Measurements from ENCODE around the gene PHF14. TPM values are rescaled to one million over a fixed set of nuclear protein-coding genes. Genes with fewer than 3 reads are reported as not detected.
A peak's percentile ranks its signal among the peaks of the same experiment; 100 is the strongest.
"Not testable (repeated sequence)": the region's sequence is repeated elsewhere in the genome, so short reads cannot be mapped to it uniquely, and the experiment has no call there.

PHF14 gene, protein sequence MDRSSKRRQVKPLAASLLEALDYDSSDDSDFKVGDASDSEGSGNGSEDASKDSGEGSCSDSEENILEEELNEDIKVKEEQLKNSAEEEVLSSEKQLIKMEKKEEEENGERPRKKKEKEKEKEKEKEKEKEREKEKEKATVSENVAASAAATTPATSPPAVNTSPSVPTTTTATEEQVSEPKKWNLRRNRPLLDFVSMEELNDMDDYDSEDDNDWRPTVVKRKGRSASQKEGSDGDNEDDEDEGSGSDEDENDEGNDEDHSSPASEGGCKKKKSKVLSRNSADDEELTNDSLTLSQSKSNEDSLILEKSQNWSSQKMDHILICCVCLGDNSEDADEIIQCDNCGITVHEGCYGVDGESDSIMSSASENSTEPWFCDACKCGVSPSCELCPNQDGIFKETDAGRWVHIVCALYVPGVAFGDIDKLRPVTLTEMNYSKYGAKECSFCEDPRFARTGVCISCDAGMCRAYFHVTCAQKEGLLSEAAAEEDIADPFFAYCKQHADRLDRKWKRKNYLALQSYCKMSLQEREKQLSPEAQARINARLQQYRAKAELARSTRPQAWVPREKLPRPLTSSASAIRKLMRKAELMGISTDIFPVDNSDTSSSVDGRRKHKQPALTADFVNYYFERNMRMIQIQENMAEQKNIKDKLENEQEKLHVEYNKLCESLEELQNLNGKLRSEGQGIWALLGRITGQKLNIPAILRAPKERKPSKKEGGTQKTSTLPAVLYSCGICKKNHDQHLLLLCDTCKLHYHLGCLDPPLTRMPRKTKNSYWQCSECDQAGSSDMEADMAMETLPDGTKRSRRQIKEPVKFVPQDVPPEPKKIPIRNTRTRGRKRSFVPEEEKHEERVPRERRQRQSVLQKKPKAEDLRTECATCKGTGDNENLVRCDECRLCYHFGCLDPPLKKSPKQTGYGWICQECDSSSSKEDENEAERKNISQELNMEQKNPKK
- polyA plus RNA-seq = 31.6 TPM
- long read RNA-seq, donor 1, partial matches to known transcripts = 0 of 1 reads
- long read RNA-seq, donor 1, other reads (novel, unspliced or antisense) = 0 of 1 reads
- long read RNA-seq, donor 2, partial matches to known transcripts = 17 of 22 reads
- long read RNA-seq, donor 2, other reads (novel, unspliced or antisense) = 0 of 22 reads
- long read RNA-seq, donor 3, full-length matches to known transcripts = 13 of 37 reads
- long read RNA-seq, donor 3, partial matches to known transcripts = 24 of 37 reads
- long read RNA-seq, donor 3, other reads (novel, unspliced or antisense) = 0 of 37 reads
- long read RNA-seq, donor 4 = 0 reads
- long read RNA-seq, donor 5, partial matches to known transcripts = 0 of 3 reads
- long read RNA-seq, donor 5, other reads (novel, unspliced or antisense) = 0 of 3 reads
- long read RNA-seq, donor 6, partial matches to known transcripts = 20 of 23 reads
- long read RNA-seq, donor 6, other reads (novel, unspliced or antisense) = 0 of 23 reads
- long read RNA-seq, donor 7, partial matches to known transcripts = 0 of 6 reads
- long read RNA-seq, donor 7, other reads (novel, unspliced or antisense) = 0 of 6 reads
- long read RNA-seq, donor 8, partial matches to known transcripts = 18 of 24 reads
- long read RNA-seq, donor 8, other reads (novel, unspliced or antisense) = 0 of 24 reads
- long read RNA-seq, donor 9, partial matches to known transcripts = 5 of 9 reads
- long read RNA-seq, donor 9, other reads (novel, unspliced or antisense) = 0 of 9 reads
- long read RNA-seq, donor 10, partial matches to known transcripts = 5 of 9 reads
- long read RNA-seq, donor 10, other reads (novel, unspliced or antisense) = 0 of 9 reads
- long read RNA-seq, donor 11, full-length matches to known transcripts = 8 of 8 reads
- long read RNA-seq, donor 11, partial matches to known transcripts = 0 of 8 reads
- long read RNA-seq, donor 11, other reads (novel, unspliced or antisense) = 0 of 8 reads

DNA sequence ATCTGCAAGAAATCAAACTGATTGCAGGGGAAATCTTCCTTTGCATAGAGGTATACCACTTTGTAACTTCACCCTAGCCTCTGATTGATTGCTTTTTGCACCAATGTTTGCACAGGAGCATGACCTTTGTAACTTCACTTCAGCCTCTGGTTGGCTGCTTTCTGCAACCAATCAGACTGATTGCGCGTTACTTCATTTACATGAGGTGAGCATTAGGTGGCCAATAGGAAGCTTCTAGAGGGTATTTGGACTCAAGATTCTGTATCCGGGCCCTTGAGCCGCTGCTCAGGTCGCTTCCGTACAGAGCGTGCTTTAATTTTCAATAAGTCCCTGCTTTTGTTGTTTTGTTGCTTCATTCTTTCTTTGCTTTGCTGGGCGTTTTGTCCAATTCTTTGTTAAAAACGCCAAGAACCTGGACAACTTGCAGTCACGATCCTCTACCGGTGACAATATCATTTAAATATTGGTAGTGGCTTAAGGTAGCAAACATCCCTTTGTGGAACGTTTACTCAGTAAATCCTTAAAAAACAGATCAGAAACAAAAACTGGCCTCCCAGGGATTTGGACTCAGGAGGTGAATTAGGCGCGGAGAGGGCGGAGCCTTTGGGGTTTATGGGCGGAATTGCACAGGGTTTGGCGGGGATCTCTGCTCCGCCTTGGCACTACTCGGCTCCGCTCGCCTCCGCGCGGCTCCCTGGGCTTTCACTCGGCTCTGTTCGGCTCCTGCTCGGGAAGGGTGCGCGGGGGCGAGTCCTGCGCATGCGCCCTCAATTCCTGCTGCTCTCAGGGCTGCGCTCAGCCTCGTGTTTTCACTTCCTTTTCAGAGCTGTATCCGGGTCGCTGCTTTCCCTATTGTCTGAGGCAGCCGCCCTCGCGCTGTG, at the start of gene PHF14:
TSS of gene PHF14 (plus strand) at position 812 of the 881 bp plus-strand sequence. CDS start 452 bp downstream, outside the sequence.
- peak within 1 kb of the TSS; percentile 69 for H3K4me3 ChIP-seq (ENCODE audit: low read length)
- H3K4me1 ChIP-seq (ENCODE audit: control insufficient read depth, insufficient read depth, low read length) = peaks cover 2% of the 10 kb centered on the region
- H3K36me3 ChIP-seq (ENCODE audit: control insufficient read depth, insufficient read depth, low read length) = no peaks in the 10 kb centered on the region
- no peaks in the 10 kb centered on the region for H3K27me3 ChIP-seq (ENCODE audit: control insufficient read depth, insufficient read depth, low read length)
- peak within 1 kb of the TSS; percentile 89 for H3K27ac ChIP-seq (ENCODE audit: low read length)
- 13% methylated on average over 3 of the region's 39 CpGs for WGBS (ENCODE audit: insufficient coverage, low lambda C conversion rate)
- peak; percentile 98 for DNase-seq
- H3K9me3 ChIP-seq (ENCODE audit: control insufficient read depth, low read depth, low read length) = no peaks in the 10 kb centered on the region

DNA sequence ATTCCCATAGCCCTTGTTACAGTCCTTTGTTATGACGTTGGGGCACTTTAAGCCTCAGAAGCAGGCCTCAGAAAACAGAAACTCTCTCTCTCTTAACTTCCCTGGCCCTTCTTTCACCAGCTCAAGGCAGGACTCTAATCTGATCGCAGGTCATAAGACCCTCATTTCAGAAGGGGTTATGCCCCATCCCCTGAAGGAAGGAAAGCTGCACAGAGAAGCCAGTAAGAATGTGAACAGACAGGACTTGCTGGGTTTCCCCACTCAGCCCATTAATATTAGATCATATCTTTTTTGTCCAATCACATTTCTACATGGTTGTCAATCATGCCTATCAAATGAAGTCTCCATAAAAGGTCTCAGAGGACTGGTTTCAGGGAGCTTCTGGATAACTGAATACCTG, 49.3 kb upstream of the PHF14 start:
- H3K9me3 ChIP-seq (ENCODE audit: control insufficient read depth, low read depth, low read length) = no peaks in the 10 kb centered on the region
- WGBS (ENCODE audit: insufficient coverage, low lambda C conversion rate) = no CpG with 5 or more reads among the region's 2 CpGs
- H3K27me3 ChIP-seq (ENCODE audit: control insufficient read depth, insufficient read depth, low read length) = no peaks in the 10 kb centered on the region
- no peak overlapping the region for H3K4me3 ChIP-seq (ENCODE audit: low read length)
- no peaks in the 10 kb centered on the region for H3K4me1 ChIP-seq (ENCODE audit: control insufficient read depth, insufficient read depth, low read length)
- DNase-seq = no peak
- H3K27ac ChIP-seq (ENCODE audit: low read length) = no peak overlapping the region
- no peaks in the 10 kb centered on the region for H3K36me3 ChIP-seq (ENCODE audit: control insufficient read depth, insufficient read depth, low read length)

DNA sequence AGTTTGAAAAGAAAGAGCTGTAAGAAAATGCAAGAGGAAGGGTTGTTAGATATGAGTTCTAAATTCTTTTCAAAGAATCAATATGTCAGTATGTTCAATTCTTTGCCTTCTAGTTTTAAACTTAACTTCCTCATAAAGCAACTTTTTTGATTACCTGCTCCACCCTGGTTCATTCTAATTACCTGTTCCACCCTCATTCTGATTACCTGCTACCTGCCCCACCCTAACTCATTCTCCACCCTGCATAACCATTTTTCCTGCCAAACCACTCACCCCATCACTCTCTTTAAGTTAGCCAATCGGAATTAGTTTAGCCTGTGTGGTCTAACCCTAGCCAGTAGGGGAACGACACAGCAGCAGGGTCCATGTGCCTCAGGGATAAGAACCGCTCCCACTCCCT, 45.5 kb upstream of the PHF14 start:
- peaks cover 11% of the 10 kb centered on the region for H3K36me3 ChIP-seq (ENCODE audit: control insufficient read depth, insufficient read depth, low read length)
- not testable (repeated sequence) for H3K4me1 ChIP-seq (ENCODE audit: control insufficient read depth, insufficient read depth, low read length); H3K27me3 ChIP-seq (ENCODE audit: control insufficient read depth, insufficient read depth, low read length); H3K4me3 ChIP-seq (ENCODE audit: low read length); DNase-seq; H3K9me3 ChIP-seq (ENCODE audit: control insufficient read depth, low read depth, low read length); H3K27ac ChIP-seq (ENCODE audit: low read length)
- WGBS (ENCODE audit: insufficient coverage, low lambda C conversion rate) = 83% methylated on average over 1 of the region's 3 CpGs

DNA sequence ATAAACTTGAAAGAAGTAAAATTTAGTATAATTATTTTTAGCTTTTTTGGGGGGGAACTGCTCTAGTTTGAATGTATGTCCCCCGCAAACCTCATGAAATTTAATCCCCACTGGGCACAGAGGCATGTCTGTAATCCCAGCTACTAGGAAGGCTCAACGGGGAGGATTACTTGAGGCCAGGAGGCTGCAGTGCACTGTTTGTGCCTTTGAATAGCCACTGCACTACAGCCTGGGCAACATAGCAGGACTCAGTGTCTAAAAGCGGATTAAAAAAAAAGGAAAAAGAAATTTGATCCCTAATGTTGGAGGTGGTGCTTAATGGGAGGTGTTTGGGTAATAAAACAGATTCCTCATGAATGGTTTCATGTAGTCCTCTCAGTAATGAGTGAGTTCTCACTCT, 43.1 kb upstream of the PHF14 start:
- Histone ChIP-seq H3K36me3 (ENCODE audit: control insufficient read depth, insufficient read depth, low read length) (peaks cover 13% of the 10 kb centered on the region), H3K4me1 (ENCODE audit: control insufficient read depth, insufficient read depth, low read length) (no peaks in the 10 kb centered on the region), H3K27me3 (ENCODE audit: control insufficient read depth, insufficient read depth, low read length) (no peaks in the 10 kb centered on the region), H3K4me3 (ENCODE audit: low read length) (no peak overlapping the region), H3K27ac (ENCODE audit: low read length) (no peak overlapping the region), H3K9me3 (ENCODE audit: control insufficient read depth, low read depth, low read length) (no peaks in the 10 kb centered on the region)
- no peak for DNase-seq
- no CpG with 5 or more reads among the region's 3 CpGs for WGBS (ENCODE audit: insufficient coverage, low lambda C conversion rate)

DNA sequence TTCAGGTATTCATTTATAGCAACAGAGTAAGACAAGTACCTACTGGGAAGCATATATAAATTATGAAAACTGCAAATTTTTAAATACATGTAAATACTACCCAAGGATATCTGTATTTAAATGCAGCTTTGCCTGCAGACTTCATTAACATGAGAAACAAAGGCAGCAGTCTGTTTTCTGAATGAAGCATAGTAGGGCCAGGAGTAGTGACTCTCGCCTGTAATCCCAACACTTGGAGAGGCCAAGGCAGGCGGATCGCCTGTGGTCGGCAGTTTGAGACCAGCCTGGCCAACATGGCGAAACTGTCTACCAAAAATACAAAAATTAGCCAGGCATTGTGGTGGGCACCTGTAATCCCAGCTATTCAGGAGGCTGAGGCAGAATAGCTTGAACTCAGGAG, 42.5 kb upstream of the PHF14 start:
- WGBS (ENCODE audit: insufficient coverage, low lambda C conversion rate) = no CpG with 5 or more reads among the region's 5 CpGs
- Histone ChIP-seq H3K4me1 (ENCODE audit: control insufficient read depth, insufficient read depth, low read length) (no peaks in the 10 kb centered on the region), H3K27me3 (ENCODE audit: control insufficient read depth, insufficient read depth, low read length) (no peaks in the 10 kb centered on the region), H3K27ac (ENCODE audit: low read length) (no peak overlapping the region), H3K36me3 (ENCODE audit: control insufficient read depth, insufficient read depth, low read length) (peaks cover 18% of the 10 kb centered on the region), H3K4me3 (ENCODE audit: low read length) (no peak overlapping the region), H3K9me3 (ENCODE audit: control insufficient read depth, low read depth, low read length) (no peaks in the 10 kb centered on the region)
- DNase-seq = no peak

DNA sequence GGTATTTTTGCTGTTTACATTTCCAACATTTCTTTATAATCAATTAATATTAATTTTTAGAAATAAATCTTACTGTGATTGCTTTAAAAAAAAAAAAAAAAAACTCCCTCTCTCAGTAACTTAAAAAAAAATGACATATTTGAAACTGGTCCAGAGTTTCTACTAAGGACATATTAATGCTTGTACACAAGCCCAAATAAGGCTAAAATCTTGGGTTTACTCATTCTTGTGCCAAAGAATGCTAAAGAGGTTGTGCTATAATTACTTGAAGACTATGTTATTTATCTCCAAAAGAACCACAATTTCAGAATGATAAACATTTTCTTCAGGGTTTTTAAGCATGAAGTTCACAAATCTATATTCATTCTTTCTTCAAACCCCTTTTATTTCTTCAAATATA, 39.4 kb upstream of the PHF14 start:
- Histone ChIP-seq H3K4me1 (ENCODE audit: control insufficient read depth, insufficient read depth, low read length) (peaks cover 6% of the 10 kb centered on the region), H3K27ac (ENCODE audit: low read length) (no peak overlapping the region), H3K36me3 (ENCODE audit: control insufficient read depth, insufficient read depth, low read length) (peaks cover 32% of the 10 kb centered on the region), H3K27me3 (ENCODE audit: control insufficient read depth, insufficient read depth, low read length) (no peaks in the 10 kb centered on the region), H3K9me3 (ENCODE audit: control insufficient read depth, low read depth, low read length) (no peaks in the 10 kb centered on the region), H3K4me3 (ENCODE audit: low read length) (no peak overlapping the region)
- peak in 1 of 2 donors; percentile 10 for DNase-seq

DNA sequence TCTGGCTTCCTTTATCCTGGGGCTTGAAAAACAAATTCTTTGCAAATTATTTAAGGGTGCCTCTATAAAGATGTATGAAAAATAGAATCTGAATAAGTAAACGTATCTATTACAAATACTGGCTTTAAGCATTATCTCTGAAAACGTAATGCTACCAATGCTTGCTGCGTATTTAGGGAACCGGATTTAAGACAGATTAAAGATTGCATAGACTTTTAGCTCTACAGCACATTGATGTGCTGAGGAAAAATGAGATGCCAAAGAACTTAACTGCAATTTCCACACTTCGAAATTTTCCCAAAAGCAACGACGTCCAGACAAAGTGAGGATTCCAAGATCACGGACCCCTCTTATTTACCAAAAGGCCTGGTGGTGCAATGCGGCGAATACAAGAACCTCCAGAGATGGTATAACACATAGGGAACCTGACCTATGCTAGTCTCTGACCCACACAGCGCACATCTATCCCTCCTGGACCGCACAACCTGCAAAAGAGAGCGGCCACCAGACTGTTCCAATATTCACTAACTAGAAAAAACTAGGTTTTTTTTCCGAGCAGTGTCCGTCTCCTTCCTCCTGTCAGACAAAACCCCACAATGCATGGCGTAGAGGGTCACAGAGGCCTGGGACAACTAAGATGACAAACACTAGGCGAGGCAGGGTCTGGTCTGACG, 34.3 kb upstream of the PHF14 start:
- Histone ChIP-seq H3K4me1 (ENCODE audit: control insufficient read depth, insufficient read depth, low read length) (peaks cover 8% of the 10 kb centered on the region), H3K4me3 (ENCODE audit: low read length) (peak overlapping the region; percentile 96), H3K27ac (ENCODE audit: low read length) (peak overlapping the region; percentile 98), H3K36me3 (ENCODE audit: control insufficient read depth, insufficient read depth, low read length) (peaks cover 19% of the 10 kb centered on the region), H3K9me3 (ENCODE audit: control insufficient read depth, low read depth, low read length) (no peaks in the 10 kb centered on the region), H3K27me3 (ENCODE audit: control insufficient read depth, insufficient read depth, low read length) (no peaks in the 10 kb centered on the region)
- WGBS (ENCODE audit: insufficient coverage, low lambda C conversion rate) = no CpG with 5 or more reads among the region's 18 CpGs
- no peak for DNase-seq

DNA sequence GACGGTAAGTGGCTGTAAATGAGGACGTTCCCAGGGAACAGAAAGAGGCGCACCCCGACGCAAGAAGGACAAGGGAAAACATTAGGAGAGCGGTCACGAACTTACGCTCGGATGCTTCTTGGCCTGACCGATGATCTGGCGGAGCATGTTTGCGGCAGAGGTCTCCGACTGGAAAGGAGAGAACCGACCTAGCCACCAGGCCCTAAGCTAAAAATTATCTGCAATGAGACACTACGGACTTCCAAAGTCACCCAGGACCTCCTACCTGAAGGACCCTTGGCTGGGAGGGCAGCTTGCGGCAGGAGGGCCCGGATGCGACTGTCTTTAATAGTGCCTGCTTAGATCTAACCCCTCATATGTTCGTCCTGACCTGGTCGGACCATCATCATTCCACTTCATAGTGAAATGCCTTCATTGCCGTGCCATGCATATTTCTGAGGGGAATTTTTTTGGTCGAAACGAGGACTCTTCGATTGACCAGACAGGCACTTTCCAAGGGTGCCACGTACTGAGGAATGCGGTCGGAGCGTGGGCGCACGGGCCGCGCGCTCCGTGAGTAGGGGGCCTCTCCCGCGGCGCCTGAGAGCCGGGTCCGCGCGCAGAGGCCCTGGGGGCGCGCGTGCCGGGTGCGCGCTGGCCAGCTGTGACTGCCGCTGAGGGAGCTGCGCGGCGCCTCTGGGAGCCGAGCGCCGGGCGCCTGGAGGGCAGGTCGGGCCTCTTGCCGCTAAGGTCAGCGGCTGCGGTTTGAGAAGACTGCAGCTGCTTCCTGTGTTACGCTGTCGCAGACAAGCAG, 33.6 kb upstream of the PHF14 start:
- H3K4me1 ChIP-seq (ENCODE audit: control insufficient read depth, insufficient read depth, low read length) = peaks cover 8% of the 10 kb centered on the region
- no peaks in the 10 kb centered on the region for H3K9me3 ChIP-seq (ENCODE audit: control insufficient read depth, low read depth, low read length)
- peak overlapping the region; percentile 98 for H3K27ac ChIP-seq (ENCODE audit: low read length)
- DNase-seq = peak; percentile 93 to 97
- peak overlapping the region; percentile 96 for H3K4me3 ChIP-seq (ENCODE audit: low read length)
- peaks cover 19% of the 10 kb centered on the region for H3K36me3 ChIP-seq (ENCODE audit: control insufficient read depth, insufficient read depth, low read length)
- no peaks in the 10 kb centered on the region for H3K27me3 ChIP-seq (ENCODE audit: control insufficient read depth, insufficient read depth, low read length)
- 0% methylated on average over 1 of the region's 61 CpGs for WGBS (ENCODE audit: insufficient coverage, low lambda C conversion rate)

Data from large intestine (tissue), 12 donors.